Measurements from ENCODE around the gene PLEKHA6. TPM values are rescaled to one million over a fixed set of nuclear protein-coding genes. Genes with fewer than 3 reads are reported as not detected.

The PLEKHA6 gene
- total and polyA plus RNA-seq, 4 donors: 17.1 to 33.2 (median 26.6) TPM

- peak overlapping the region; percentile 43 for H3K4me3 ChIP-seq (ENCODE audit: low read depth, low read length)
- H3K27me3 ChIP-seq (ENCODE audit: control insufficient read depth, insufficient read depth, low read length): no peaks in the 10 kb centered on the region
- H3K27ac ChIP-seq (ENCODE audit: low read depth, low read length): no peak overlapping the region
- peaks cover 49% of the 10 kb centered on the region for H3K4me1 ChIP-seq (ENCODE audit: control insufficient read depth, insufficient read depth, low read length)
- H3K9me3 ChIP-seq (ENCODE audit: control insufficient read depth, insufficient read depth, low read length): no peaks in the 10 kb centered on the region
- WGBS (ENCODE audit: insufficient coverage): 6% methylated on average over 2 of the region's 5 CpGs
- peaks cover 3% of the 10 kb centered on the region for H3K36me3 ChIP-seq (ENCODE audit: control insufficient read depth, insufficient read depth, low read length)
- no peak for DNase-seq (ENCODE audit: low read depth in 4 of 6, low spot score in 6 of 6)
Measured at GRCh38 chr1:204359131-204359473, 627 bp downstream of the PLEKHA6 start.

GRCh38 chr1:204358605-204359004, 1.1 kb downstream of the PLEKHA6 start:
- Histone ChIP-seq H3K4me1 (ENCODE audit: control insufficient read depth, insufficient read depth, low read length) (peaks cover 48% of the 10 kb centered on the region), H3K36me3 (ENCODE audit: control insufficient read depth, insufficient read depth, low read length) (peaks cover 3% of the 10 kb centered on the region), H3K27me3 (ENCODE audit: control insufficient read depth, insufficient read depth, low read length) (no peaks in the 10 kb centered on the region), H3K27ac (ENCODE audit: low read depth, low read length) (peak overlapping the region; percentile 33), H3K4me3 (ENCODE audit: low read depth, low read length) (peak overlapping the region; percentile 43), H3K9me3 (ENCODE audit: control insufficient read depth, insufficient read depth, low read length) (no peaks in the 10 kb centered on the region)
- DNase-seq (ENCODE audit: low read depth in 4 of 6, low spot score in 6 of 6): peak in 1 of 6 donors; percentile 69
- WGBS (ENCODE audit: insufficient coverage): 17% methylated on average over 5 of the region's 5 CpGs

- peak overlapping the region; percentile 43 for H3K4me3 ChIP-seq (ENCODE audit: low read depth, low read length)
- peak overlapping the region; percentile 33 for H3K27ac ChIP-seq (ENCODE audit: low read depth, low read length)
- H3K27me3 ChIP-seq (ENCODE audit: control insufficient read depth, insufficient read depth, low read length): no peaks in the 10 kb centered on the region
Measured at GRCh38 chr1:204357551-204358490, 1.9 kb downstream of the PLEKHA6 start.

GRCh38 chr1:204356997-204357396, 2.7 kb downstream of the PLEKHA6 start:
- Histone ChIP-seq H3K4me3 (ENCODE audit: low read depth, low read length) (peak overlapping the region; percentile 43), H3K4me1 (ENCODE audit: control insufficient read depth, insufficient read depth, low read length) (peaks cover 39% of the 10 kb centered on the region), H3K9me3 (ENCODE audit: control insufficient read depth, insufficient read depth, low read length) (no peaks in the 10 kb centered on the region), H3K27me3 (ENCODE audit: control insufficient read depth, insufficient read depth, low read length) (no peaks in the 10 kb centered on the region), H3K27ac (ENCODE audit: low read depth, low read length) (no peak overlapping the region), H3K36me3 (ENCODE audit: control insufficient read depth, insufficient read depth, low read length) (peaks cover 3% of the 10 kb centered on the region)
- DNase-seq (ENCODE audit: low read depth in 4 of 6, low spot score in 6 of 6): no peak
- WGBS (ENCODE audit: insufficient coverage): 88% methylated on average over 1 of the region's 4 CpGs

More at GRCh38 chr1:204357551-204358490, 1.9 kb downstream of the PLEKHA6 start:
- 29% methylated on average over 16 of the region's 23 CpGs for WGBS (ENCODE audit: insufficient coverage)
- DNase-seq (ENCODE audit: low read depth in 4 of 6, low spot score in 6 of 6): peak in 2 of 6 donors; percentile 63 to 84
- H3K9me3 ChIP-seq (ENCODE audit: control insufficient read depth, insufficient read depth, low read length): no peaks in the 10 kb centered on the region
- H3K4me1 ChIP-seq (ENCODE audit: control insufficient read depth, insufficient read depth, low read length): peaks cover 40% of the 10 kb centered on the region
- H3K36me3 ChIP-seq (ENCODE audit: control insufficient read depth, insufficient read depth, low read length): peaks cover 3% of the 10 kb centered on the region

- H3K4me3 ChIP-seq (ENCODE audit: low read depth, low read length): no peak overlapping the region
- H3K9me3 ChIP-seq (ENCODE audit: control insufficient read depth, insufficient read depth, low read length): no peaks in the 10 kb centered on the region
- no peaks in the 10 kb centered on the region for H3K27me3 ChIP-seq (ENCODE audit: control insufficient read depth, insufficient read depth, low read length)
- DNase-seq (ENCODE audit: low read depth in 4 of 6, low spot score in 6 of 6): no peak
- no CpG with 5 or more reads among the region's 4 CpGs for WGBS (ENCODE audit: insufficient coverage)
- no peak overlapping the region for H3K27ac ChIP-seq (ENCODE audit: low read depth, low read length)
- H3K36me3 ChIP-seq (ENCODE audit: control insufficient read depth, insufficient read depth, low read length): no peaks in the 10 kb centered on the region
- H3K4me1 ChIP-seq (ENCODE audit: control insufficient read depth, insufficient read depth, low read length): peaks cover 48% of the 10 kb centered on the region
Measured at GRCh38 chr1:204355913-204356312, 3.8 kb downstream of the PLEKHA6 start.

GRCh38 chr1:204354579-204354978, 5.2 kb downstream of the PLEKHA6 start:
- Histone ChIP-seq H3K9me3 (ENCODE audit: control insufficient read depth, insufficient read depth, low read length) (no peaks in the 10 kb centered on the region), H3K27me3 (ENCODE audit: control insufficient read depth, insufficient read depth, low read length) (no peaks in the 10 kb centered on the region), H3K4me3 (ENCODE audit: low read depth, low read length) (no peak overlapping the region), H3K36me3 (ENCODE audit: control insufficient read depth, insufficient read depth, low read length) (no peaks in the 10 kb centered on the region), H3K4me1 (ENCODE audit: control insufficient read depth, insufficient read depth, low read length) (peaks cover 51% of the 10 kb centered on the region), H3K27ac (ENCODE audit: low read depth, low read length) (no peak overlapping the region)
- DNase-seq (ENCODE audit: low read depth in 4 of 6, low spot score in 6 of 6): no peak
- WGBS (ENCODE audit: insufficient coverage): 79% methylated on average over 5 of the region's 6 CpGs

GRCh38 chr1:204353213-204353910, 6.4 kb downstream of the PLEKHA6 start:
- Histone ChIP-seq H3K4me1 (ENCODE audit: control insufficient read depth, insufficient read depth, low read length) (peaks cover 51% of the 10 kb centered on the region), H3K27me3 (ENCODE audit: control insufficient read depth, insufficient read depth, low read length) (no peaks in the 10 kb centered on the region), H3K36me3 (ENCODE audit: control insufficient read depth, insufficient read depth, low read length) (no peaks in the 10 kb centered on the region), H3K4me3 (ENCODE audit: low read depth, low read length) (no peak overlapping the region), H3K27ac (ENCODE audit: low read depth, low read length) (no peak overlapping the region), H3K9me3 (ENCODE audit: control insufficient read depth, insufficient read depth, low read length) (no peaks in the 10 kb centered on the region)
- DNase-seq (ENCODE audit: low read depth in 4 of 6, low spot score in 6 of 6): no peak
- WGBS (ENCODE audit: insufficient coverage): 100% methylated on average over 2 of the region's 5 CpGs

GRCh38 chr1:204350857-204351573, 8.7 kb downstream of the PLEKHA6 start:
- Histone ChIP-seq H3K27me3 (ENCODE audit: control insufficient read depth, insufficient read depth, low read length) (no peaks in the 10 kb centered on the region), H3K4me3 (ENCODE audit: low read depth, low read length) (peak overlapping the region; percentile 29), H3K36me3 (ENCODE audit: control insufficient read depth, insufficient read depth, low read length) (no peaks in the 10 kb centered on the region), H3K9me3 (ENCODE audit: control insufficient read depth, insufficient read depth, low read length) (no peaks in the 10 kb centered on the region), H3K4me1 (ENCODE audit: control insufficient read depth, insufficient read depth, low read length) (peaks cover 44% of the 10 kb centered on the region), H3K27ac (ENCODE audit: low read depth, low read length) (peak overlapping the region; percentile 84)
- DNase-seq (ENCODE audit: low read depth in 4 of 6, low spot score in 6 of 6): peak; percentile 90 to 98 (median 92)
- 3% methylated on average over 15 of the region's 20 CpGs for WGBS (ENCODE audit: insufficient coverage)

- peak in 2 of 6 donors; percentile 68 to 71 for DNase-seq (ENCODE audit: low read depth in 4 of 6, low spot score in 6 of 6)
- peak overlapping the region; percentile 29 for H3K4me3 ChIP-seq (ENCODE audit: low read depth, low read length)
- H3K36me3 ChIP-seq (ENCODE audit: control insufficient read depth, insufficient read depth, low read length): no peaks in the 10 kb centered on the region
- peak overlapping the region; percentile 84 for H3K27ac ChIP-seq (ENCODE audit: low read depth, low read length)
- peaks cover 52% of the 10 kb centered on the region for H3K4me1 ChIP-seq (ENCODE audit: control insufficient read depth, insufficient read depth, low read length)
- no peaks in the 10 kb centered on the region for H3K9me3 ChIP-seq (ENCODE audit: control insufficient read depth, insufficient read depth, low read length)
- H3K27me3 ChIP-seq (ENCODE audit: control insufficient read depth, insufficient read depth, low read length): no peaks in the 10 kb centered on the region
- WGBS (ENCODE audit: insufficient coverage): no CpG with 5 or more reads among the region's 6 CpGs
Measured at GRCh38 chr1:204350312-204350711, 9.4 kb downstream of the PLEKHA6 start.

Data from spinal cord (tissue), 10 donors.